Measurements from ENCODE around the gene UBP1.

DNA sequence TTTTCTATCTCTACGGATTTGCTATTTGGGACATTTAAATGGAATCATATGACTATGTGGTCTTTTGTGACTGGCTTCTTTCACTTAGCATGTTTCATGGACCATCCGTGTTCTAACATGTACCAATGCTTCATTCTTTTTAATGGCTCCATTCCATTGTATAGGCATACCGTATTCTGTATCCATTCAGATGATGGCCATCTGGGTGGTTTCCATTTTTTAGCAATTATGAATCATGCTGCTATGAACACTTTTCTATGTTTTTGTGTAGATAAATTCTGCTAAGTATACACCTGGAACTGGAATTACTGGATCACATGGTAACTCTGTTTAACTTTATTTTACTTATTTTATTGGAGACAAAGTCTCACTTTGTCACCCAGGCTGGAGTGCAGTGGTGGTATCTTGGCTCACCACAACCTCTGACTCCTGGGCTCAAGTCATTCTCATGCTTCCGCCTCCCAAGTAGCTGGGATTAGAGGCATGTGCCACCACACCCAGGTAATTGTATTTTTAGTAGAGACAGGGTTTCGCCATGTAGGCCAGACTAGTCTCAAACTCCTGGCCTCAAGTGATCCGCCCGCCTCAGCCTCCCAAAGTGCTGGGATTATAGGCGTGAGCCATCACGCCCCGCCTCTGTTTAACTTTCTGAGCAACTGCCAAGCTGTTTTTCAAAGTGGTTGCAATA is 13.4 kb downstream of the UBP1 start:
- TF ChIP-seq CREB1 (IDR thresholded peaks at IDR 0.05; ENCODE audit: low read depth) (no peak), CEBPB (IDR thresholded peaks at IDR 0.05) (no peak), TAF1 (IDR thresholded peaks at IDR 0.05; ENCODE audit: low read depth) (no peak), RAD21 (IDR thresholded peaks at IDR 0.05; ENCODE audit: low read depth) (no peak), EP300 (IDR thresholded peaks at IDR 0.05; ENCODE audit: borderline replicate concordance) (no peak), TCF12 (IDR thresholded peaks at IDR 0.05; ENCODE audit: low read depth) (no peak), NFIC (IDR thresholded peaks at IDR 0.05) (no peak), YY1 (IDR thresholded peaks at IDR 0.05; ENCODE audit: low read depth) (no peak), TEAD4 (IDR thresholded peaks at IDR 0.05) (no peak)
- TF ChIP-seq, protein P1, sequence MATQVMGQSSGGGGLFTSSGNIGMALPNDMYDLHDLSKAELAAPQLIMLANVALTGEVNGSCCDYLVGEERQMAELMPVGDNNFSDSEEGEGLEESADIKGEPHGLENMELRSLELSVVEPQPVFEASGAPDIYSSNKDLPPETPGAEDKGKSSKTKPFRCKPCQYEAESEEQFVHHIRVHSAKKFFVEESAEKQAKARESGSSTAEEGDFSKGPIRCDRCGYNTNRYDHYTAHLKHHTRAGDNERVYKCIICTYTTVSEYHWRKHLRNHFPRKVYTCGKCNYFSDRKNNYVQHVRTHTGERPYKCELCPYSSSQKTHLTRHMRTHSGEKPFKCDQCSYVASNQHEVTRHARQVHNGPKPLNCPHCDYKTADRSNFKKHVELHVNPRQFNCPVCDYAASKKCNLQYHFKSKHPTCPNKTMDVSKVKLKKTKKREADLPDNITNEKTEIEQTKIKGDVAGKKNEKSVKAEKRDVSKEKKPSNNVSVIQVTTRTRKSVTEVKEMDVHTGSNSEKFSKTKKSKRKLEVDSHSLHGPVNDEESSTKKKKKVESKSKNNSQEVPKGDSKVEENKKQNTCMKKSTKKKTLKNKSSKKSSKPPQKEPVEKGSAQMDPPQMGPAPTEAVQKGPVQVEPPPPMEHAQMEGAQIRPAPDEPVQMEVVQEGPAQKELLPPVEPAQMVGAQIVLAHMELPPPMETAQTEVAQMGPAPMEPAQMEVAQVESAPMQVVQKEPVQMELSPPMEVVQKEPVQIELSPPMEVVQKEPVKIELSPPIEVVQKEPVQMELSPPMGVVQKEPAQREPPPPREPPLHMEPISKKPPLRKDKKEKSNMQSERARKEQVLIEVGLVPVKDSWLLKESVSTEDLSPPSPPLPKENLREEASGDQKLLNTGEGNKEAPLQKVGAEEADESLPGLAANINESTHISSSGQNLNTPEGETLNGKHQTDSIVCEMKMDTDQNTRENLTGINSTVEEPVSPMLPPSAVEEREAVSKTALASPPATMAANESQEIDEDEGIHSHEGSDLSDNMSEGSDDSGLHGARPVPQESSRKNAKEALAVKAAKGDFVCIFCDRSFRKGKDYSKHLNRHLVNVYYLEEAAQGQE (IDR thresholded peaks at IDR 0.05; ENCODE audit: low read depth) = no peak
- TF ChIP-seq, protein P2, sequence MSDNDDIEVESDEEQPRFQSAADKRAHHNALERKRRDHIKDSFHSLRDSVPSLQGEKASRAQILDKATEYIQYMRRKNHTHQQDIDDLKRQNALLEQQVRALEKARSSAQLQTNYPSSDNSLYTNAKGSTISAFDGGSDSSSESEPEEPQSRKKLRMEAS (IDR thresholded peaks at IDR 0.05) = no peak
- TF ChIP-seq, protein P3, sequence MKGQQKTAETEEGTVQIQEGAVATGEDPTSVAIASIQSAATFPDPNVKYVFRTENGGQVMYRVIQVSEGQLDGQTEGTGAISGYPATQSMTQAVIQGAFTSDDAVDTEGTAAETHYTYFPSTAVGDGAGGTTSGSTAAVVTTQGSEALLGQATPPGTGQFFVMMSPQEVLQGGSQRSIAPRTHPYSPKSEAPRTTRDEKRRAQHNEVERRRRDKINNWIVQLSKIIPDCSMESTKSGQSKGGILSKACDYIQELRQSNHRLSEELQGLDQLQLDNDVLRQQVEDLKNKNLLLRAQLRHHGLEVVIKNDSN (IDR thresholded peaks at IDR 0.05) = no peak

Data from Ishikawa (cell line).